GM12878 (cell line): ENCODE results near the gene FAN1. TPM values are rescaled to one million over a fixed set of nuclear protein-coding genes. Genes with fewer than 3 reads are reported as not detected.

Experiments used
- ATAC-seq: fragments of 200-7000 bp; cut with Tn5 transposase; 3 replicates; pipeline ENCODE4 v1.9.1; 2020; ENCODE audit warnings: mild to moderate bottlenecking, moderate library complexity
- BruUV-seq: library from RNA; stranded (reverse); fragments of 400-500 nt; replicated peaks from 2 replicates; lab custom pipeline; 2021; lab: Mats Ljungman, UMichigan
- CTCF ChIA-PET: fragments of 300-600 bp; sonication (Branson Sonifier 250); formaldehyde crosslinking; extraction: SDS; loops from one replicate; lab custom pipeline; 2021; ENCODE audit warnings: inconsistent platforms; lab: Yijun Ruan, JAX
- POLR2A ChIA-PET: fragments of 350-600 bp; formaldehyde crosslinking; extraction: SDS; loops from one replicate; lab custom pipeline; 2021; ENCODE audit warnings: inconsistent platforms; lab: Charles Lee
- RAD21 ChIA-PET: fragments of 300-600 bp; sonication (Branson Sonifier 250); formaldehyde crosslinking; loops from one replicate; lab custom pipeline; 2023; ENCODE audit warnings: antibody characterized with exemption; ENCODE audit not compliant: unreplicated experiment; lab: Charles Lee
- SMC1A ChIA-PET: fragments of 300-600 bp; sonication (Branson Sonifier 250); formaldehyde crosslinking; loops from one replicate; lab custom pipeline; 2023; ENCODE audit not compliant: unreplicated experiment, uncharacterized antibody; lab: Charles Lee
- DNase-seq: peaks from one replicate; pipeline ENCODE4 v3.0.0-alpha.2; 2011; ENCODE audit warnings: low read depth, low spot score
- FAIRE-seq: peaks from 3 replicates; lab custom pipeline; 2011; peaks lifted over from hg19 to GRCh38; lab: Jason Lieb, UNC
- H2AFZ ChIP-seq: 2 replicates; pipeline ENCODE4 v1.6.0; 2011; ENCODE audit warnings: low read depth, low read length, control low read depth; ENCODE audit not compliant: control insufficient read depth
- H3K27ac ChIP-seq: 2 replicates; pipeline ENCODE4 v1.5.1; 2011; ENCODE audit warnings: control low read depth; ENCODE audit not compliant: control insufficient read depth, insufficient read depth
- H3K27me3 ChIP-seq, 2 experiments: replicated peaks in 1 of 2; 2 replicates each; pipeline versions ENCODE4 v1.6.0 to v1.6.1; 2011; ENCODE audit warnings: low read length in 1 of 2; ENCODE audit not compliant: control insufficient read depth in 2 of 2, insufficient read depth in 2 of 2
- H3K36me3 ChIP-seq, 2 experiments: 2 replicates each; pipeline ENCODE4 v1.5.1; 2011; ENCODE audit warnings: low read length in 1 of 2; ENCODE audit not compliant: control insufficient read depth in 2 of 2, insufficient read depth in 2 of 2
- H3K4me1 ChIP-seq: 2 replicates; pipeline ENCODE4 v1.6.1; 2011; ENCODE audit warnings: mild to moderate bottlenecking, low read length, moderate library complexity, mixed read lengths; ENCODE audit not compliant: control insufficient read depth, insufficient read depth
- H3K4me2 ChIP-seq: 2 replicates; pipeline ENCODE4 v1.6.0; 2011; ENCODE audit warnings: control low read depth; ENCODE audit not compliant: control insufficient read depth, insufficient read depth
- H3K4me3 ChIP-seq: fragments of 200-600 bp; sonication (generic); 2 replicates; pipeline ENCODE4 v1.5.1; 2016
- H3K79me2 ChIP-seq: 2 replicates; pipeline ENCODE4 v1.6.0; 2011; ENCODE audit warnings: low read length; ENCODE audit not compliant: control insufficient read depth, insufficient read depth
- H3K9ac ChIP-seq: 2 replicates; pipeline ENCODE4 v1.8.0; 2011; ENCODE audit warnings: low read length, control low read depth, mixed read lengths; ENCODE audit not compliant: control insufficient read depth, insufficient read depth
- H3K9me3 ChIP-seq: replicated peaks from 3 replicates; pipeline ENCODE4 v1.5.1; 2011; ENCODE audit warnings: mild to moderate bottlenecking, low read length; ENCODE audit not compliant: control insufficient read depth, insufficient read depth
- H4K20me1 ChIP-seq: 2 replicates; pipeline ENCODE4 v1.6.0; 2011; ENCODE audit not compliant: control insufficient read depth, insufficient read depth
- BACH1 ChIP-seq: fragments of 450-650 bp; IDR thresholded peaks from 2 replicates; pipeline ENCODE4 v1.6.1; 2017; ENCODE audit warnings: mild to moderate bottlenecking, borderline replicate concordance
- RAD21 ChIP-seq: IDR thresholded peaks from 2 replicates; pipeline ENCODE4 v1.6.1; 2011; ENCODE audit warnings: mild to moderate bottlenecking, low read depth, low read length, moderate library complexity; ENCODE audit not compliant: insufficient read depth
- RAD51 ChIP-seq: fragments of 450-650 bp; IDR thresholded peaks from 2 replicates; pipeline ENCODE4 v1.6.1; 2016; ENCODE audit warnings: moderate library complexity, mild to moderate bottlenecking, inconsistent platforms
- RCOR1 ChIP-seq: conservative IDR thresholded peaks from 2 replicates; pipeline ENCODE4 v1.6.1; 2012; ENCODE audit warnings: low read depth, low read length, improper control_type of control experiment
- SKIL ChIP-seq: fragments of 450-650 bp; IDR thresholded peaks from 2 replicates; pipeline ENCODE4 v1.6.1; 2017; ENCODE audit warnings: mild to moderate bottlenecking, low read depth, inconsistent platforms; ENCODE audit not compliant: poor library complexity, severe bottlenecking
- SMARCA5 ChIP-seq: fragments of 450-650 bp; IDR thresholded peaks from 2 replicates; pipeline ENCODE4 v1.6.1; 2017; ENCODE audit warnings: mild to moderate bottlenecking
- ZNF217 ChIP-seq: fragments of 450-650 bp; IDR thresholded peaks from 2 replicates; pipeline ENCODE4 v1.6.1; 2017; ENCODE audit warnings: antibody characterized with exemption, mild to moderate bottlenecking
- ZNF384 ChIP-seq: IDR thresholded peaks from 2 replicates; pipeline ENCODE4 v1.6.1; 2012; ENCODE audit warnings: low read depth, mild to moderate bottlenecking, low read length, improper control_type of control experiment, borderline replicate concordance
- ZZZ3 ChIP-seq: IDR thresholded peaks from 2 replicates; pipeline ENCODE4 v1.6.1; 2011; ENCODE audit warnings: low read depth; ENCODE audit not compliant: control insufficient read depth, insufficient read length
- in situ Hi-C: fragments of 300-500 bp; cut with MboI; formaldehyde crosslinking; loops from 9 replicates; pipeline ENCODE4 v1.14.3; 2018; ENCODE audit warnings: mixed read lengths
- intact Hi-C: fragments of 100-400 bp; cut with micrococcal nuclease; formaldehyde crosslinking; loops from one replicate; pipeline ENCODE4 v1.14.2; 2022; ENCODE audit not compliant: unreplicated experiment
- polyA plus RNA-seq, 11 experiments: library from polyadenylated mRNA; depleted of rRNA in 4 of 11; unstranded in 6 of 11; stranded (reverse) in 5 of 11; fragments of >200 nt; fragmentation: Nextera tagmentation in 4 of 11; fragmentation: Illumina TruSeq in 1 of 11; extraction: Ambion mirVana in 4 of 11; extraction: Trizol in 1 of 11; gene quantifications; 1 replicate in 1 of 11; 2 replicates in 10 of 11; pipeline versions ENCODE4 v1.2.1 to v1.2.3, GENCODE V29; 2011 to 2016; ENCODE audit warnings: inconsistent platforms in 2 of 11, missing spikeins in 2 of 11, low read depth in 1 of 11
- total RNA-seq, 4 experiments: library from RNA; depleted of rRNA in 3 of 4; stranded (reverse); fragments of >200 nt in 3 of 4; fragmentation: Illumina TruSeq in 1 of 4; extraction: Trizol in 1 of 4; gene quantifications; 2 replicates each; pipeline versions ENCODE4 v1.2.1 to v1.2.3, GENCODE V29; 2013 to 2021
- TF ChIP-seq, protein P1 (sequence below): IDR thresholded peaks from 2 replicates; pipeline ENCODE4 v1.6.1; 2011; ENCODE audit warnings: low read depth, mild to moderate bottlenecking, low read length, moderate library complexity, borderline replicate concordance; ENCODE audit errors: extremely low read depth

The FAN1 gene
- total and polyA plus RNA-seq, 10 of the 15 experiments (the other 5 are each of a cell fraction or from before 2014, with no cell fraction given): 0.55 to 18.6 (median 12.6) TPM

DNA sequence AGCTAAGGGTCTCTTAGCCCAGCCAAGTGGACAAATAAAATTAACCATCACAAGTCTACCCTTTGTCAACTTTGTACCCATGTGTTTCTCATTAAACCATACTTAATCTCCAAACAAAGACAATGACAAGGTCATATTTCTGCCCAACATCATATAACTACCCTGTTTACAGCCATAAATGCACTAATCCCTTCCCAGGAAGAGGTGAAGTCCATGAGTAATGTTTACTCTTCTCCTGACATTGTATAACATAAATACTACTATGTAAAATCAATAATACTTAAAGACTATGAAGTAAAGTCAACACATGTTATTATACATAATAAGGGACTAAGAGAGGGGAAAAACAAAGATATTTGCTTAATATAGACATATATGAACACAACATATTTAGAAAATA is 38.5 kb upstream of the FAN1 start:
- no peaks in the 10 kb centered on the region for H3K79me2 ChIP-seq
- no peaks in the 10 kb centered on the region for H3K4me1 ChIP-seq
- CTCF ChIA-PET: interaction anchor here (1.1 kb wide), 1 partner anchor 10 kb away, joined by 3 read pairs; no protein-coding TSS in a partner anchor

More for the DNA sequence above, 38.5 kb upstream of the FAN1 start:
- no peaks in the 10 kb centered on the region for H3K36me3 ChIP-seq
- H3K4me2 ChIP-seq: no peak overlapping the region
- no peak for DNase-seq
- H3K27me3 ChIP-seq: no peaks in the 10 kb centered on the region
- no peak overlapping the region for H3K27ac ChIP-seq
- H3K9me3 ChIP-seq: no peaks in the 10 kb centered on the region
- ChIA-PET RAD21 (no interaction called here), POLR2A (no interaction called here), SMC1A (no interaction called here)
- TF ChIP-seq ZZZ3: no peak
- TF ChIP-seq, protein P1, sequence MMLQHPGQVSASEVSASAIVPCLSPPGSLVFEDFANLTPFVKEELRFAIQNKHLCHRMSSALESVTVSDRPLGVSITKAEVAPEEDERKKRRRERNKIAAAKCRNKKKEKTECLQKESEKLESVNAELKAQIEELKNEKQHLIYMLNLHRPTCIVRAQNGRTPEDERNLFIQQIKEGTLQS: no peak
- no peak for TF ChIP-seq ZNF217
- no peak for TF ChIP-seq RAD21
- TF ChIP-seq SKIL: no peak
- no peak for TF ChIP-seq BACH1
- no peak for TF ChIP-seq RCOR1
- TF ChIP-seq ZNF384: no peak
- TF ChIP-seq SMARCA5: no peak
- no peak for TF ChIP-seq RAD51
- no peak for ATAC-seq
- intact Hi-C loops (no loop called here), in situ Hi-C loops (no loop called here)
- no peak overlapping the region for H2AFZ ChIP-seq
- H3K4me3 ChIP-seq: no peak overlapping the region
- BruUV-seq: no TSS peak
- no peak overlapping the region for H3K9ac ChIP-seq
- no peak for FAIRE-seq
- no peaks in the 10 kb centered on the region for H4K20me1 ChIP-seq
